ENCODE measurements around the gene GTPBP3.
A peak's percentile ranks its signal among the peaks of the same experiment; 100 is the strongest.
"Not testable (repeated sequence)": the region's sequence is repeated elsewhere in the genome, so short reads cannot be mapped to it uniquely, and the experiment has no call there.

GTPBP3 gene

DNA sequence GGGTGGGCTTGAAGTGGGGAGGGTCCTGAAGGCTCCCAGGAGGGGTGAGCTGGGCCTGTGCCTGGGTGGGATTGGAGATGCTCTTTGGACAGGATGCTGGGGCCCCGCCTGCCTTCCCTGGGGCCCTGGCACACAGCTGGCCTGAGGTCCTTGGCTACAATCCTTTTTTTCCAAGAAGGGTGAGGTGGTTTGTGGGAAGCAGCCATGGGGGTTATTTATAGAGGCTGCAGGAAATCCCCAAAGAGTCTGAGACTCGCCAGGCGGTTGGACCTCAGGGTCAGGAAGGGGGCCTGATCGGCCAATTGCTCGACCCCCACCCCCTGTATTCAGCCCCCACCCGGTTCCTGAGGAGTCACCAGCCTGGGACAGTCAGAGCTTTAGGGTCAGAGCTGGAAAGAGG, 10.0 kb downstream of the GTPBP3 start:
- DNase-seq, result no peak

DNA sequence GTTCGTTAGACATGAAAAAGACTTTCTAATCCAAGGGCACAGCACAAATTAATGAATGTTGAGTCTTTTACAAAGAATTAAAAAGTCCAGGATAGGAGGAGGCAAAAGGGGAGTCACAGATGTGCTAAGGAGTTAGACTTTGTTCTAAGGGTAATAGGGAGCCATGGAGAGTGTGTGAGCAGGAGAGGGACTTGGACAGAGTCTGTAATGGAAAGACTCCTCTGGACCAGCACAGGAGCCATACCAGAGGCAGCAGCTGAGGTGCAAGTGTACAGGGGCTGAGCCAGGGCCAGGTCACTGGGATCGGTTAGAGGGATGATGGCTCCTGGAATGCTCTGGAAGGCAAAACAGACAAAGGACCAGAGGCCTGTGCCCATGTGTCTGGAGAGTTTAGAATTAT, 10.5 kb downstream of the GTPBP3 start:
- no peak for DNase-seq

DNA sequence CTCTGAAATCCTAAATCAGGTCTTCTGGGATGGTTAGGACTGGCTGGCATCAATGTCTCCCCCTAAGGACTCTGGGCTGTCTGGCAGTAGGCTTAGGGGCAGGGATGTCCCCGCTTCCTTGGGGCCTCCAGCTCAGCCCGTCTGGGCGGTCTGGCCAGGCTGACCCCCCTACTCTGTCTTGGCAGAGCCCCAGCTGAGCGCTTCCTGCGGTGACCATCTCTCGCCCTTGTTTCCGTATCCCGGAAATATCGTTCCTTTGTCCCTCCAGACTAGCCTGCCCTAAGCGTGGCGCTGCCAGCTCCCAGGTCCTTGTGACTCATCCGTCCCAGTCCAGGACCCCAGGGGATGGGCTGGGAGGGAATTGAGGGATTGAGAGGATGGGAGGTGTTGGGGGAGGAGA, 11.3 kb downstream of the GTPBP3 start:
- peak in 2 of 3 experiments; percentile 25 to 63 for DNase-seq

DNA sequence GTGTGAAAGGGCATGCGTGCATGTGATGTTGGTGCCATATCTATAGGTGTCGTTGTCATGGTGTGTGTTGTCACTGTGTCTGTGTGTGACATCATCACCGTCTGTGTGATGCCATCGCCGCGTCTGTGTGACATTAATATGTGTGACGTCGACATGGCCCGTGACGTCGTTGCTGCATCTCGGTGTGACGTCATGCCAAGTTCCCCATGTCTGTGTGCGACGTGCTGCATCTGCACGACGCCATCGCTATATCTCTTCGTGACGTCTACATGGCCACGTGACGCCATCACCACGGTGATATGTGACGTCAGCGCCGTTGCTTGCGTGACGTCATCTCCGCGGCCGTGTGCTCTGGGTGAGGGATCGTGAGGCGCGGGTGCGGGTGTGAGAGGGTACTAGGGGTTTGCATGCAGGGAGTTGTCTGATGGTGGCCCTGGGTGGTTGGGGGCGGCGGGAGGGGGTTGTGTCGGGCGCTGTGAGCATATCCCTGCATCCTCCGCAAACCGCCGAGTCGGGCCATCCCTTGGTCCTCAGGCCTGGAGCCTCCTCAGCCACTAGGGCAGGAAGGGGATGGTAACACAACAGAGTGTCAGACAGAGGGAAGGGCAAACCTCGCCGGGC, 14.6 kb downstream of the GTPBP3 start:
- DNase-seq, result no peak

DNA sequence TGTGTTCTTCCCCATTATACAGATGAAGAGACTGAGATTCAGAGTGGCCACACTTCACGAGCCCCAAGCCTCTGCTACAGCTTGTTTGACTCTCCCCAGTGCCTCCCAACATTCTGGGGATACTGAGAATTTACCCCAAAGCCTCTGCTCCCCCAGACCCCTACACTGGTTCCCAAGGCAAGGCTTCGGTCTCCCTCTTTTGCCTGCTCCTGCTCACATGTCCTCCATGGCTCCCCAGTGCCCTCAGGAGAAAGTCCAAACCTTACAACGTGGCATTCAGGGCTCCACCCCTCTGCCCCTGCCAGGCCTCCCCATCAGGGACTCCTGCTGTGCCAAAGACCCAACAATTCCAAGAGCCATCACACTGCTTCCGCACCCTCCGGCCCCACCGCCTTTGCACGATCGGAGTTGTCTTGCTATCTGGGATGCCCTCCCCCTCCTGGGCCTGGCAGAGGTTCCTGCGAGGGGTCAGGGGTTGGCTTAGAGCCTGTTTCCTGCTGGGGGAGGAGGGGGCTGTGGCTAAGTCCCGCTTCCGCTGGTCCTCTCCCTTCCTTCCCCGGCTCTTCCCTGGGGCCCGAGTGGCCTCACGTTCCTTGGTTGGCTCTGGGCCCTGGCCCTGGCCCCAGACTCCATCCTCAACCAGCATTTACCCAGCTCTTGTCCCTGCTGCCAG, 15.4 kb downstream of the GTPBP3 start:
- no peak for DNase-seq

DNA sequence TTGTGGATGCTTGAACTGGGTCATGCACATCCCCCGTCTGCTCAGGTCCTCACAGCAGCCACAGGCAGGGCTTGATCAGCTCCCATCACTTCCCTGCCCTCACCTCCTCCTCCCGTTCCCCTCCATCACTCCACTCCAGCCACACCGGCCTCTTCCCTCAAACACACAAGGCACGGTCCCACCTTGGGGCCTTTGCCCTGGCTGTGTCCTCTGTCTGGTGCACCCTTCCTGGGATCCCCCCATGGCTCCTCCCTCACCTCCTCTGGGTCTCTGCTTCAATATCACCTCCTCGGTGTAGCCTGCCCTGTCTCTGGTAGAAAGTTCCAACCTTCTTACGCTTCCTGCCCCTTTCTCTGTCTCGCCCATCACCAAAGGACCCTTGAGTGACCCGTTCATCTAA, 16.0 kb downstream of the GTPBP3 start:
- no peak for DNase-seq

DNA sequence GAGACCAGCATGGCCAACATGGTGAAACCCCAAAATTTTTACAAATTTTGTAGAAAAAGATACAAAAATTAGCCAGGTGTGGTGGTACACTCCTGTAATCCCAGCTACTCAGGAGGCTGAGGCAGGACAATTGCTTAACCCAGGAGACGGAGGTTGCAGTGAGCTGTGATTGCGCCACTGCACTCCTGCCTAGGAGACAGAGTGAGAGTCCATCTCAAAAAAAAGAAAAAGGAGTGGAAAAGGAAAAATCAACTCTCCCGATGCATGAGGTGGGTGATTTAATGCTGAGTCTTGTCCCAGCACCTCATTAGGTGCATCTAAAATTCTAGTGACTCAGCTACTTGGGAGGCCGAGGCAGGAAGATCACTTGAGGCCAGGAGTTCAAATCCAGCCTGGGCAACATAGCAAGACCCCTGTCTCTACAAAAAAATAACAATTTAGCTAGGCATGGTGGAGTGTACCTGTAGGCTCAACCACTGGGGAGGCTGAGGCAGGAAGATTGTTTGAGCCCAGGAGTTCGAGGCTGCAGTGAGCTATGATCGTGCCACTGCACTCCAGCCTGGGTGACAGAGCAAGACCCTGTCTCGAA, 19.8 kb downstream of the GTPBP3 start:
- no peak for DNase-seq

DNA sequence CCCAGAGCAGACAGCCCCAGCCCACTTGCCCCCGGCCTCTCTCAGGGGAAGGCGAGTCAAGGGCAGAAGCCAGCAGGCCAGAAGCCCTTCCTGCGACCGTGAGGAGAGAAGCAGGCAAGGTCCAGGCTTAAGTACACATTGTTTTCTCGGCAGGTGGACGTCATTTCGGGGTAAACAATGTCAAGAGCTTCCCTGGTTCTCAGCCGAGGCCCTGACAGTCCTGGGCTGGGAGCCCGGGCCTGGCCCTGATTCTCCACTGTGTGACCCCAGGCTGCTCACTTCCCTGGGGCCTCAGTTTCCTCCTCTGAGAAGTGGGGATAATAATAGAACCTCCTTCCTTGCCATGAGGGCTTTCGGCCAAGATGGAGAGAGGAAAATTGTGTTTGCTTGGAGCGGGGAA, 20.4 kb downstream of the GTPBP3 start:
- peak in 1 of 3 experiments; percentile 29 for DNase-seq

DNA sequence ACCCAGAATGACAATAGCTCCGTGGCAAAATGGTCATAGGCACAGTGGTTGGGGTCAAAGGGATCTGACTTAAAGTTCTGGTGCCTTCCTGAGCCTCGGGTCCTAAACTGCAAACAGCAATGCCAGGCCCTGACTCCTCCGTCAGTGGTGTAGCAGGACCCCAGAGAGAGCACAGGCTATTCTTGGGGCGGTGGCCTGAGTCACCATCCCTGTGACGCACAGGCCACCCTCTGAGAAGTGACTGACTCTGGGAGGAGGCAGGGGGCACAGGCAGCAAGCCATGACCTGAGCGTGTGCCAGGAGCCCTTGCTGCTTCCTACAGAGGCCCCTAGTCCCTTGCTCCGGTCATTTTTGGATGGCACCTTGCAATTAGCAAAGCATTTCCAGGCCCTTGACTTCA, 21.0 kb downstream of the GTPBP3 start:
- DNase-seq, result no peak

DNA sequence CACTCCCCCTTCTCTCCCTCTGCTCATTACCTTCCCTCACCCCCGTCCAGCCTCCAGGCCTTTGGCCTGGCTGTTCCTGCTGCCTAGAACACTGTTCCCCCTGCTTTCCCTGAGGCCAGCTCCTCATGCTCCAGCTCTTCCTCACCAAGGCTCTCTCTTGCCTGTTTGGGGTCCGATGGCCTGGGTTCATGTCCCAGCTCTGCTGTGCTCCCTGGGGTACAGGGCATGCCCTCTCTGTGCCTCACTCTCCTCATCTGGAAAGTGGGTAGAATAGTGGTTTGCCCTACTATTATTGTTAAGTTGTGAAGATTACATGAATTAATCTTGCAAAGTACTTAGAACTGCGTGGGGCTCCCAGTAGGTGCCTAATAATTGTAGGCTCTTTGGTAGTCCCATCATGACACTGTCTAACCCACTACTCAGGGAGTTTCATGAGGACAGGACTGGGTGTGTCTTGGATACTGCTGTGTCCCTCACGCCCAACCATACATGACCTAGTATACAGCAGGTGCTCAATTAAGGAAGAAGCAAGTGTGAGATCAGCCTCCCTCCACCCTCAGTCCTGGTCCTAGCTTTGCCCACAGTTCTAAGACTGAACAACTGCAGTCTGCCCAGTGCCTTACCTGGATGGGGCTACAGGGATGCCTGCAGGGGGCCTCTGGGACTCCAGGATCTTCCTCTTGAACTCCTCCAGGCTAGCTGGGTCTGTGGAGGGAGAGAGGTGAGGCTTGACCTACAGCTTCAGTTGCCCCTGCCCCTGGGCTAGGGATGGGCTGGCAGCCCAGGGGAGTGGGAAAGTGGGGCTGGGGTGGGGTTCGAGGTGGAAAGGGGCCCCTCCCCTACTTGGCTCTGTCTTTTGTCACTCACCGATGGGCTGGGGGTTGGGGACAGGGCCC, 22.8 kb downstream of the GTPBP3 start:
- DNase-seq, result no peak

DNA sequence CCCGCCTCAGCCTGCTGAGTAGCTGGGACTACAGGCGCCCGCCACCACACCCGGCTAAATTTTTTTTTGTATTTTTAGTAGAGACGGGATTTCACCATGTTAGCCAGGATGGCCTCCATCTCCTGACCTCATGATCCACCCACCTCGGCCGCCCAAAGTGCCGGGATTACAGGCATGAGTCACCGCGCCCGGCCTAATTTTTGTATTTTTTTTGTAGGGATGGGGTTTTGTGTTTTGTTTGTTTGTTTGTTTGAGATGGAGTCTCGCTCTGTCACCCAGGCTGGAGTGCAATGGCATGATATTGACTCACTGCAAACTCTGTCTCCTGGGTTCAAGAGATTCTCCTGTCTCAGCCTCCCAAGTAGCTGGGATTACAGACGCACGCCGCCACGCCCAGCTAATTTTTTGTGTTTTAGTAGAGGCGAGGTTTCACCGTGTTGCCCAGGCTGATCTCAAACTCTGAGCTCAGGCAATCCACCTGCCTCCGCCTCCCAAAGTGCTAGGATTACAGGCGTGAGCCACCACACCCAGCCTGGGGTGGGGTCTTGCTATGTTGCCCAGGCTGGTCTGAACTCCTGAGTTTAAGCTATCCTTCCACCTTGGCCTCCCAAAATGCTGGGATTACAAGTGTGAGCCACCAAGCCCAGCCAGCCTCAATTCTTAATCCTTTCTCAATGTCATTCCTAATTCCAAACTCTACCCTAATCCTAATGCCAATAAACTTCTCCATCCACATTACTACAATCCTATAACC, 26.7 kb downstream of the GTPBP3 start:
- not testable (repeated sequence) for DNase-seq

DNA sequence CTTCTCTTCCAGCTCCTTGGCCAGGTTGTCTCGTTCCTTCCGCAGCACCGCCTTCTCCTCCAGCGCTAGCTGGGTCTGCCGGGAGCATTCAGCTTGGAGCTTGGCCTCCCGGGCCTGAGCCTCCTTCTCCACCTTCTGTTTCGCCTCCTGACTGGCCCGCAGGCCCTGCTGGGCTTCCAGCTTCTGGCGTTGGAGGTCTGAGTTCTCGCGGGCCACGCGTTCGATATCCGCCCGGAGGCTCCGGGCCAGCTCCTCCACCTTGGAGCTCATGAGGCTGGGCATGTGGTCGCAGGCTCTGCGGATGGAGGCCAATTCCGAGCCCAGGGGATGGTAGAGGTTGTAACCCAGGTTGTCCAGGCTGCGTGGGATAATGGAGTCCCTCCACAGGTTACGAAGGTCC, 28.0 kb downstream of the GTPBP3 start:
- DNase-seq, result no peak

DNA sequence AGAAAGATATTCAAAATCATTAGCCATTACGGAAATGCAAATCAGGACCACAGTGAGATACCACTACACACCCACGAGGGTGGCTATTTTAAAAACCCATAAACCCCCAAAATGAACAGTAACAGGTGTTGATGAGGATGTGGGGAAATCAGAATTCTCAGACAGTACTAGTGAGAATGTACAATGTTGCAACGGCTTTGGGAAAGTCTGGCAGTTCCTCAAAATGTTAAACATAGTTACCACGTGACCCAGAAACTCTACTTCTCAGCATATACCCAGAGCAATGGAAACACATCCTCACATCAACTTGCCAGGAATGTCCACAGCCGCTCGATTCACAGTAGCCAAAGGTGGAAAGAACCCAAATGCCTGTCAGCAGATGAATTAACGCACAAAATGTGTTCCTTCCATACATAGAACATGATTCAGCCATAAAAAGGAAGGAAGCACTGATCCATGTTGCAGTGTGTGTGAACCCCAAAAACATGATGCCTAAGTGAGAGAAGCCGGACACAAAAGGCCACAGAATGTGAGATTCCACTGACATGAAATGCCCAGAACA, 32.8 kb downstream of the GTPBP3 start:
- DNase-seq, result no peak

DNA sequence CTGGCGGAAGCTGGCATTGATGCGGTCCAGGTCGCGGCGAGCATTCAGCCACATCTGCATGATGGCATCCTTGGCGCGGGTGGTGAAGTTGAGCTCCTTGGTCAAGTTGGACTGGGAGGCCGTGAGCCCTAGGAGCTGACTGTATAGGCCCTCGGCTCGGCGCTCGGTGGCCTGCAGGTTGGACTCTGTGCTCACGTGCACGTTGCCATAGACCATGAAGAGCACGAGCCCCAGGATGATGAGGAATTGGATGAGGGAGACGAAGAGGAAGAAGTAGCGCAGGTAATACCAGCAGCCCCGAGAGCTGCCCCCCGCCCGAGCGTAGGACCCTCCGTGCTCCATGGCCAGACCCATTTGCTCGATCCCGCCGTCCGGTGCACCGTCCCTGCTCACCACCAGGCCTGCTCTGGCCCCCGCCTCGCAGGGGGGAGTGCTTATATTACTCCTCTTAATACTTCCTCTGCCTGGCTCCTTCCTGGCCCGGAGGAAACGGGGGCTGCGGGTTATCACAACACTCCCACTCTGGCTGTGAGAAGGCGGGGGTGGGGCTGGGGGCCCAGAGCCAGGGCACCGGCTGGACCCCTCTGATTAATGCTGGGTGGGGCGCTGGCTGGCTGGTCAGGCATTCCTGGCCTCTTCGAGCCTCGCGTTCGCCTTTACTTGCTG, 39.7 kb downstream of the GTPBP3 start, which contains the start of gene PLVAP:
Gene PLVAP (minus strand): TSS at position 408 of the 666 bp plus-strand sequence. CDS start 54 bp downstream, at position 354.
- DNase-seq, result no peak

DNA sequence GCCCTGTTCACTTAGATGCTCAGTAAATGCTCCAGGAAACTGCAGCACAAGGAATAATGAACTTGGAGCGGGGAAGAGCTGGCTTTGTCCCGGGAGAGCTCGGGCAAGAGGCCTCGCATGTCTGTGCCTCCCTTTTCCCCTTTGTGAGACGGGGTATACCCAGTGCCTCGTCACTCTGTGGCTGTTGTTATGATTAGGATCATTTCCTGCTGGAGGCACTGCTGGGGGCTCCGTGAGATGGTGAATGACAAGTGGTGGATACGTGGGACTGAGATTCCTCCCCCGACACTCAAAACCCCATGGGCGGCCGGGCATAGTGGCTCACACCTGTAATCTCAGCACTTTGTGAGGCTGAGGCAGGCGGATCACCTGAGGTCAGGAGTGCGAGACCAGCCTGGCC, 40.9 kb downstream of the GTPBP3 start:
- no peak for DNase-seq

DNA sequence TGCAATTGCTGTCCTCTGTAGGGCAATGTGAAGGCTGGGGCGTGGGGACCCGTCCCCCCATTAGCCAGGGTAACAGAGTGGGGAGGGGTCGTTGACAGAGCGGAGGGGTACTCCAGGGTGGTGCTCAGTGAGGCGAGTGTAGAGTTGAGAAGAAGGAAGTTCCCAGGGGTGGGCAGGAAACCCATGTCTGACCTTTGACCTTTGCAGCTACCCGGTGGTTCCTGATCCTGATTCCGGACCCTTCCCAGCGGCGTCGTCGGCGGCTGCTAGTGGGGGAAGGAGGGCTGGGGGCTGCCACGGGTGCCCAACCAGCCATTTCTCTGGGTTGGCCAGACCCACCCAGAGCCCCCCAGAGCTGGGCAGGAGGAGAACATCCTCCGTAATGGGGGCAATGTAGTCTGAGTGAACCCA, 41.9 kb downstream of the GTPBP3 start:
- no peak for DNase-seq

DNA sequence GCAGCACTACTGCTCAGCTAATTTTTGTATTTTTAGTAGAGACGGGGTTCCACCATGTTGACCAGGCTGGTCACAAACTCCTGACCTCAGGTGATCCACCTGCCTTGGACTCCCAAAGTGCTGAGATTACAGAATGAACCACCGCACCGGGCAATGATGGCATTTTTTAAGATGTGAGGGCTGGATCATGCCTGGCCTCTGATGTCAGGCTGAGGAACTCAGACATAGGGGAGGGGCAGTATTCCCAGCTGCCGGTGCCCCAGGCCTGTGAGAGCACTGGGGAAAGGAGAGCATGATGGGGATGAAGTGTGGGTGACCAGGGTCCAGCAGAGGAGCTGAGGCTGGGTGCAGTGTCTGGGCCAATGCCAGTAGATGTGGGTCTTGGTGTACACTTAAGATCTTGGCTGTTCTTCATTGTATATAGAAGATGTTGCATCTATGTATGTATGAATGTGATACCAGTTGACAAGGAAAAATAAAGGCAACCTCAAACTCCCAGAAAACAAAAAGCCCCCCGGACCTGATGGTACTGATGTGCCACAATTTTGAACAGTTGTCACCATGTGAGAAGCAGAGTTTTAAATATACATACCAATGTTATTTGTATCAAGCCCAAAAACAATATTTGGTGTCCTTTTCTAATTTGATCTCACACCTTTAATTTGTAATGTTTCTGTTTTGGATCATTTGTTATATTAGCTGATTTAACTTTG, 43.2 kb downstream of the GTPBP3 start:
- no peak for DNase-seq

DNA sequence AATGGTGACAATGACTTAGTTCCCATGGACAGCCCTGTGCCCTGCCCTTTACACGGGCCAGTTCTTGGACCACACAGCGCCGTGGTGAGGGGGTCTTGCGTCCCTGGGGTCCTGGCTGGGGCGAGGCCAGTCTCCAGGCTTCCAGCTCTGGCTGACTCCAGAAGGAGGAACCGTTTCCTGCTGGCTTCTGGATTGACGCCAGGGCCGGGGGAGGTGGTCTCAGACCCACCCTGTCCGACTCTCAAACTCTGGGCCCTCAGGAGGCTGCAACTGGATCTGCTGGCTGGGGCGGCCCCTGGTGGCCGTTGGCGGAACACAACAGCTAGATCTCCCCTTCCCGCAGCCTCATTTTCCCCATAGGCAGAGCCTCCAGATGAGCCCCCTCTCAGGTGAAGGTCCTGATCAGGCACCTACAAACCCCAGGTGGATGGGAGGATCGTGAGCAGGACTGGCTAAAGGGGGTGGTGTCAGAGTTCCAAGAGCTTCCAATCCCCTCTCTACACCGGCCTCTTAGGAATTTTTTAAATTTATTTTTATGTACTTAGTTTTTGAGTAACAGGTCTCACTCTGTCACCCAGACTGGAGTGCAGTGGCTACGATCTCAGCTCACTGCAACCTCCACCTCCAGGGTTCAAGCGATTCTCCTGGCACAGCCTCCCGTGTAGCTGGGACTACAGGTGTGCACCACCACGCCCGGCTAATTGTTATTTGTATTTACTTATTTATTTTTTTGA, 48.7 kb downstream of the GTPBP3 start:
- peak; percentile 4 to 46 (median 10) for DNase-seq

DNA sequence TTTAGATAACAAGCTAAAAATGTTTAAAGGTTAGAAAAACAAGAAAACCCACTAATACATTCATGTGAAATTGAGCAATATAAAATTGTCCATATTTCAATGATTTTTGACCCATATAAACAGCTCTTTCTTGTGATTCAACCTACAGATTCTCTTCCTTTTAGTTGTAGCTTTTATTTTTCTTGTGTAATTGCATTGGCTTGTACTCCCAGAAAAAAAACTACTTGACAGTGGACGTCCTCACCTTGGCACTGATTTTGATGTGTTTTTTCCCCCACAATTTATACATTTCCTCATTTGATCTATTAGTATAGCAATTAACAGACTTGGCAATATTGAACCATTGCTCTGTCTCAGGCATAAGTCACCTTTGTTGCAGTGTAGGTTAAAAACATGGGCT, 51.9 kb downstream of the GTPBP3 start:
- DNase-seq, result no peak

DNA sequence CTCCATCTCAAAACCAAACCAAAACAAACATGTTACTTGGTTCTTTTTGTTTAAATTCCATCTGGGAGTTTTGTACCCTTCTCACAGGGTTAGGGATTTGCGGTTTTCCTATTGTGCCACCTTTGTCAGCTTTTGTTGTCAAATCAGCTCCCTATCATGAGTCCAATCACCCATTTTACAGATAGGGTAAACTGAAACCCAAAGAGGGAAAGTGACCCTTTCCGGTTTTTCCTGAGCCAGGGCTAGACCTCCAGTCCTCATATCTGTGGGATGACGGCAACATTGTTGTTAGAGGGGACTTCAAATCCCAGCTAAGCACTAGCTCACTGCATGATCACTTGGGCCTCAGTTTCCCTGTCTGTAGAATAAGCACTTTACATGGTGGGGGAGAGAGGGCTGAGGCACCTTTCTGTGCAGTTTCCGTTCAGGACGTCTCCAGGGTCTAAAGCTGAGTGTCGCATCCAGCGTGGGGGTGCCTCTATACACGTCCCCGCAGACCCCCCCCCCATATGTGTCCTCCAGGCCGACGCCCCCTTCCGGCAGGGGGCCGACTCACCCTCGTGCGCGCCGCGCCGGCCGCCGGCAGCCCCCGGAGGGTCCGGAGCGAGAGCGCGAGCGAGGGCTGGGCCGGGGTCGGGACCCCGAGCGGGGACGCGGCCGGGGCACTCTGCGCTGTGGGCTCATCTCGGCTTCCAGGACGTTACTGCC, 52.8 kb downstream of the GTPBP3 start:
- no peak for DNase-seq

Measured in NCI-H1417 (cell line).